GM19023 (cell line): ENCODE results near the gene KIF3A.

ENCODE experiments used
- ATAC-seq: cut with Tn5 transposase; IDR thresholded peaks from one replicate; pipeline ENCODE4 v1.9.1; 2021; ENCODE audit warnings: mild to moderate bottlenecking, moderate library complexity; ENCODE audit not compliant: unreplicated experiment

KIF3A gene

DNA sequence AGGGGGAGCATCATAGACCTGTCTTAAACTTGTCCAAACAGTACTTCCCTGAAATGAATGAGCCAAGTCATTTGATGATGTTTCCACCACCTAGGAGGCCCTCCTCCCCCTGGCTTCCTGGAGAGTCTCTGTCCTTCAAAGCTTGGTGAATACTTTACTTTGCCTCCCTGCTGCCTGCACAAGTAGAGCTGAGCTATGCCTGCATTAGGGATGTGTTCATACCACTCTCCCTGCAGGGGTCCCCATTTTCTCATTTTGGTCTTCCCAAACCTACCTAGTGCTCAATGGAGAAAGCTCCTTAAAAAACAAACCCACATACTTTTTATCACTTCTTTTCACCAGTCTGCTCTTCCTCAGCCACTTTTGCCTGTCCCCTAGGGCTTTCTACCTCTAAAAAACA, 17.6 kb upstream of the KIF3A start:
- no peak for ATAC-seq

DNA sequence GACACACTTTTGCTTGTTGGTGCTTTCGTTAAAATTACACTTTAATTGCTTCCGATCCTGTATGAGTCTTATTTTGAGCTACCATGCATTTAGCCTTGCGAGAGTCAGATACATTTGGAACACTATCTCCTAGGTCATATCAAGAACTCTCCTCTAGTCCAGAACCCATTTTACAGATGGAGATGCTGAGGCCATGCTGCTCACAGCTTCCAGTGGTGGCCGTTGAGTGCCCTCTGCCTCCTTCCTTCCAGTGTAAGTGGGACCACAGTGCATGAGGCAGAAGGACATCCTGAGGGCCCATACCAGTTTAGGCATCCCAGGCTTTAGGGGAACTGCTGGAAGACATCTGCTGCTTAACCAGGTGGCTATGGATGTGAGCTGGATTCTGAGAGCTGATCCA, 16.8 kb upstream of the KIF3A start:
- no peak for ATAC-seq

DNA sequence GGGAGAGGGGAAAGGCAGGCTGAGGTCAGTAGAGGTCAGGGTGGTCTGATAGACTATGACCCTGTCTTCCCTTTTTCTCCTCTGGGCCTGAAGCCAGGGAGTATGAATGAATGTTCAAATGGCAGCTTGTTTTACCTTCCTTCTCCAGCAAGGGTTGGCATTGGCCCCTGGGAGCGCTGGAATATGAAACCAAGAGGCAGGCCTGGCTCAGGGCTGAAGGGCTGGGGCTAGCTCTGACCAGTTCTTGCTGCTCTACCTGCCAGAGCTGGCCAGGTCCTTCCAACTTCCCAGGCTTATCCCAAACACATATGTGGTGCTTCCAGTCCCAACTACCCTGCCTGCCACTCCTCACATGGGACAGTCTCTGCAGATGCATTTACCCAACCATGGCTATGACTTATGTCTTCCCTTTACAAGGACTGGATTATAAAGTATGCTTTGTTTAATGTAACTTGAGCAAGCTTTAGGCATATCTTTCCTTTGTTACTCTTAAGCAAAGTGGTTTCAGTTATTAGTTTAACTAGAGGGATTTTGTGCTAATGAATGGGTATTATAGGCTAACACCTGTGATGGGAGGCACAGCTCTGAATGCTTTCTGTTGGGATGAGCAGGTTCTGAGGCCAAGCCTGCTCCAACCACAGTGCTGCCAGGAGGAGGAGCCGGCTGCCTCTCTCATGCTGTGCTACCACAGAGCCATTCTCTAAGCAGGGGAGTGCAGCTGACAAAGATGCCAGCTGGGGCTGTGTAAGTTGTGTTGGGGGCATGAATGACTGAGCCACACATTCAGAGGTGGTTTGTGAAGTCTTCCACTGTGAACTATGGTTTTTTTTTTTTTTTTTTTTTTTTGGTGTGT, 16.0 kb upstream of the KIF3A start:
- ATAC-seq: no peak

DNA sequence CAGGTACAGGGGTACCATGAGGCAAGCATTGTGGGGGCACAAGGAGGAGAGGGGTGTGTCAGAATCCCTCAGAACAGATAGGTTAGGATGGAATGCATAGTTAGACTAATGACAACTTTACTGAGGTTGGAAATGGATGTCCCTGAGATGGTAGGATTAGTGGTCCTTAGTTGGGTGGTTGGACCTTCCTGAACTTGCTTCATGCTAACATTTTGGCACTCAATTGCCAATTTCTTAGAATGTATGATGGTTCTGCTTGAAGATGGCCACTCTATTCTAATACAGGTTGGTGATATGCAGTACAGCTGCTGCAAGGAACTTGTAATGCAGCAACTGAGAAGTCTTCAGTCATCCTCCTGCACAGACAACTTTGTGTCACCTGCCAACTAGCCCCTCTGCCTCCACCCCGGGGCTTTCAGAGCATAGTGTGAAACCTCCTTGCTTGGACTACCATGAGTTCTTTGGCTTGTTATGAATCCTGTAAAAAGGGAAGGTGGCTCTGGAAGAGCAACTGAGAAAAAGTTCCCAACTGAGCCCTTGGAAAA, 15.3 kb upstream of the KIF3A start:
- ATAC-seq: no peak

DNA sequence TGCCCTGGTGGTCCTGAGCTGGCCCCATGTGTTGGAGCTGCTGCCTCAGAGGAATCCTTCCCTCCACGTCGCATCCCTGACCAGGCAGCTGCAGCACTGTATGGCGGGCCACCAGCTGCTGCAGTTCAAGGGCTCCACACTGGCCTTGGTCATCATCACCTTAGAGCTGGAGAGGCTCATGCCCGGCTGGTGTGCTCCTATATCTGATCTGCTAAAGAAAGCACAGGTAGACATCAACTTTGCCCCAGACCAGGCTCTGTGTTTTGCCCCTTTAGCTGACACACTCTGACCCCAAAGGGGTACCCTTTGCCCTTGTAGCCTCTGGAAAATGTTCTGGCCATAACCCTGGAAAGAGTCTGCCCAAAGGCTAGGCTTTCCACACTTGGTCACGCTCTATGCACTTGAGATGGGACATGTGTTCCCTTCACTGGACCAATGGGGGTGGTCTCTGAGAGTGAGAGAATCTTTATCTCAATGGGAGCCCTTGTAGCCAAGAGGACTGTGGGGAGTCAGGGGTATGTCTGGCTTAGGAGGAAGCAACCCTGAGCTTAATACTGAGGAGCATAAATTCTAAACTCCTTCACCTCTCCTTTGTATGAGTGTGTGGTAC, 14.7 kb upstream of the KIF3A start:
- ATAC-seq: no peak

DNA sequence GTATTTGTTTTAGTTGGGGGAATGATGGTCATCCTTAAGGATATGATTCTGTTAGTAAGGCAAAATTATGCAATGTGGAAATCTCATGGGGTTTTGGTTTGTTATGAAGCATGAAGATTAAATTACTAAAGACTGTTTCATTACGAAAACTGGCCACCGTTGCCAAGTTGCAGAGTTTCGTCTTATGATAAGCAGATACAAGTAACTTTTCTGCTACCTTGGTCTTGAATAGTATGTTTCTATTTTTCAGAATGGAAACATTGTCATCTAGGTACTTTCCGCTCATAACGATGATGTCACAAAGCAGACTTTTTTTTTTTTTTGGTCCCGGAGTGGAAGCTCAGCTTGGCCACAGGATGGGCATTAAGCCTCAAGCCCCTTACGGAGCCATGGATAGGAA, 14.1 kb upstream of the KIF3A start:
- peak; percentile 25 for ATAC-seq

DNA sequence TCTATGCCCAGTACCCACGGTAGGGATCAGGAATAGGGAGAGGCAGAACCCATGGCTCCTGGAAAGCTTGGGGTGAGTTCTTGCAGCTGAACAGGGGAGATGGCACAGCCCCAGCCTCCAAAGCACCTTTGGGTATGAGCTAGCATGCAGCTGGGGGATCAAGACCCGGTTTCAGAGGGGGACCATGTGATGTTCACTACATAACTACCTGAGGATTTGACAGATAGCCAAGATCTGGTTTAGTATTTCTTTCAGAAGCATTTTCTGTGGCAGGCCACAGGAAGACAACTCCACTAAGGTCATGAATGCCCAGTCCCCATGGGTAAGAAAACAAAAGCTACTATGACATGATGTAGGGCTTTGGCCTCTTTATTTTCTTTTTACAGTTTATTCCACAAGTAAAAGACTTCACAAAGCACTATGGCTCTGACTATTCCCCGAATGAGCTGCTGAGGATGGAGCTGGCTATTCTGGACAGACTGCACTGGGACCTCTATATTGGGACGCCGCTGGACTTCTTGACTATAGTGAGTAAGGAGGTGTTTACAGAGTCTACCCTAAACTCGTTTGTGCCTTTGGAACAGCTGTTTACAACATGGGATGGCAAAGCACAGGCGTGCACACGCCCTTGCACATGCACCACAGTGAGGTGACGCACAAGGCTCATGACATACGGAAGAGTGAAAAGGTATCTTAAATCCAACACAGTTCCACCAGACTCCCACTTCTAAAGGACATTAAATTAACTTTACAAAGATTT, 13.3 kb upstream of the KIF3A start:
- ATAC-seq: no peak

DNA sequence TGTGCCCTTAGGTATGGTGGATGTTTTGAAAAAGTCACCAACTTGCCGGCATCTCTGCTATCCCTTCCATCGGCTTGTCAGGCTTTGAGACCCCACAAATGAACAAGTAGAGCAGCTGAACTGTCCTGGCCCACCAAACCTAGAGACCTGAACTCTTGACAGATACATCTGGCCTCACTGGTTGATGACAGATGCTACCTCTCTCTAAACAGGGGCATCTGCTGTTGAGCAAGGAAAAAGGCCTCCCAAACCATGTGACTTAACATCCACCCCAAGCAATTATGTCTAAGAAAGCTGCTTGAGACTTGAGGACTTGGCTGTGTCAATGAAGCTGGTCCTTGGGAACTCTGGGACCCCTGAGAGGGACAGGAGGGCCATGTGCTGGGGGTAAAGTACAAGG, 12.2 kb upstream of the KIF3A start:
- ATAC-seq: no peak

DNA sequence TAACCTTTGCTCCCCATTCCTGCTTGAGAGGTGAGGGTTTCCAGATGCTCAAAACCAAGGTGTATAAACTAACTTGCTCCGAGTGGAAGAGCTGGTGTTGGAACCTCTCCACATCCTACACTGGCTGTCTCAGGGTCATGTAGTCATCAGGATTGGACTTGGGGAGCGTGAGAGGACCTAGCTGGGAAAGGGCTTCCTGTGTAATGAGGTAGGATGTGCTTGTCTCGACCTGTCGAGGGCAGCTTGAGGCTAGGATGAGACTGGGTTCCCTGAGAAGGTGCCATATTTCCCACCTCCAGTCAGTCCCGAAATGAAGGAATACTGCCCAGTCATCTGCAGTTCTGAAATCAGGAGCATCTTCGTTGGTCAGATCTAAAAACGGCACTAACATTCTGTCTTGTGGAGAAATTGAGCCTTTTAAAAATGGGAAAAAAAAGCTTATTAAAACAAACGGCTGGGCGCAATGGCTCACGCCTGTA, 11.2 kb upstream of the KIF3A start:
- ATAC-seq: no peak

DNA sequence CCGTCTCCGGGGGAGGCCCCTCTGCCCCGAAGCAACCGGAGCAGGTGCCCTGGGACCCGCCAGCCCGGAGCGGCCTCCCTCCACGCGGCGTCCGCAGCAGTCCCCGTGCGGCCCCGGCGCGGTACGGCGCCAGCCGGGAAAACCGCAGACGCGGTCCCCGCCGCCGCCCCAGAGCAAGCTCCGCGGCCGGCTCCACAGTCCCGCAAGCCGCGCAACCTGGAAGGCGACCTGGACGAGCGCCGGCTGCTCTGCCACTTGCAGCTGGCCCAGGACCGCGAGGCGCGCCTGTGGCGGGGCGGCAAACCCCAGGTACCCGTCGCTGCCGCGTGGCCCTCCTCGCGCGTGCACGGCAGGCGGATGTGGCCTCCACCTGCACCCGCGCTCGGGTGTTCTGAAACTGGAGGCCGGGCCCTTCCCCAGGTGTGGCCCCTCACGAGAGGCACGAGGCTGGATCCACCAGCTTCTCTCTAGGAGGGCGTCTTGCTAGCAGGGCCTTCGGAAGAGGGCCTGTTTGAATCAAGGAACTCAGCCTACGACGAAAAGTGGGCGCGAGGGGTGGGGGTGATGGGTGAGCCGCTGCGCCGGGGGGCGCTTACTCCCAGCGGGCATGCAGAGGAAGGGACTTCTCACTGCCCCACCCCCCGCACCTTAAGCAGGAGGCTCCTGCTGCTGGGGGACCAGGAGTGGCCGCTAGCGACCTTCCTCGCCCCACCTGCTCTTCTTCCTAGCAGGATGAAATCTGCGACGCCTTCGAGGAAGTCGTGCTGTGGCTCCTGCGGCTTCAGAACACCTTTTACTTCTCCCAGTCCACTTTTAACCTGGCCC, 10.5 kb upstream of the KIF3A start:
- peak; percentile 12 for ATAC-seq

DNA sequence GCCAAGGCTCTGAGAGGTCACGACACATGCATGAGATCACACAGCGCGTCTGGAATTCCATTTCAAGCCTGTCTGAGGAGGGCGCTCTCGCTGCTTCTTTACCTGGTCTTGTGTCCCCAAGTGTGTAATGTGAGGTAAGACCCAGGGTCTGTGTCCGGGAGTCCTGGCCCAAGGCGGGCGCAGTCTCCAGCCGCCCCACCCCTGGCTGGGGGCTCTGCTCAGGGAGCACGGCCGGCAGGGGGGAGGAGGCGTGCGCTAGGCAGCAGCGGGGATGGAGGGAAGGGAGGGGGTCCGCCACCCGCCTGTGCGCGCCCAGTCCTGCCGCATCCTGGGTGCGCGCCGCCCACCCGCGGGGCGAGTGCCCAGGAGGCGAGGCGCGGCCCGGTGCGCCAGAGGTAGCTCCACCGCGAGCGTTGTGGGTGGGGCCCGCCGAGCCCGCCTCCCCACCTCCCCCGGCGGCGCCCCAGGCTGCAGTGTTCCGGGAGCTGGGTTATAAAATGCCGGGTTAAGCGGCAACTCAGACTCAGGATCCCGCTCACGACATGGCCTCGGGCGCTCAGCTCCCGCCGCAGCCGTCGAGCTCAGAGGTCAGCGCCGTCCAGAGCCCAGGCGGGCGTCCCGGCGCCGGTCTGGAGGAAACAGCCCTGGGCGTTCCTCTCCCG, 9.7 kb upstream of the KIF3A start, which contains the start of gene CCNI2:
Gene CCNI2, plus strand, starts transcription at position 473 of the 662 bp plus-strand sequence. Its CDS starts 70 bp downstream, at position 543.
- ATAC-seq: peak; percentile 54

DNA sequence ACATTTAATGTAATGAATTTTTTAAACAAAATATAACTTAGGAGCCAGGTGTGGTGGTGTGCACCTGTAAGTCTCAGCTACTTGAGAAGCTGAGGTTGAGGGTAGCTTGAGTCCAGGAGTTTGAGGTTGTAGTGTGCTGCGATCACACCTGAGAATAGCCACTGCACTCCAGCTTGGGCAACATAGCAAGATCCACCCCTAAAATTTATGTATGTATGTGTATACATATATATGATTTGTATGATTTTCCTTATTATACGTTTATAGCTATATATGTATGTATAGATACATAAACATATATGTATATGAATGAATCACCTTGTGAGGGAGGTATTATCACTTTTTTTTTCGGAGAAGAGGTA, 9.2 kb upstream of the KIF3A start:
- ATAC-seq: no peak

DNA sequence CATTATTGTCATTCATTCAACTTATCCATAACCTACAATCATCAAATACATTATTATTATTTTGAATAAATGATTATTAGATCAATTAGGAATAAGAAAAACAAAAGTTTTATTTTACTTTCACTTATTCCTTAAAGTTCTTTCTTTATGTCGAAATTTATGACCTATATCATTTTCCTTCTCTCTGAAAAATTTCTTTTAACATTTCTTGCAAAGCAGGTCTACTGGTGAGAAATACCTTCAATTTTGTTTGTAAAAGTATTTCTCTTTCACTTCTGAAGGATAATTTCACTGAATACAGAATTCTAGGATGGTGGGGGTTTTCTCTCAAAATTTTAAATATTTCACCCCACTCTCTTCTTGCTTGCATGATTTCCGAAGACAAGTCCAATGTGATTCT, 7.3 kb upstream of the KIF3A start:
- no peak for ATAC-seq

DNA sequence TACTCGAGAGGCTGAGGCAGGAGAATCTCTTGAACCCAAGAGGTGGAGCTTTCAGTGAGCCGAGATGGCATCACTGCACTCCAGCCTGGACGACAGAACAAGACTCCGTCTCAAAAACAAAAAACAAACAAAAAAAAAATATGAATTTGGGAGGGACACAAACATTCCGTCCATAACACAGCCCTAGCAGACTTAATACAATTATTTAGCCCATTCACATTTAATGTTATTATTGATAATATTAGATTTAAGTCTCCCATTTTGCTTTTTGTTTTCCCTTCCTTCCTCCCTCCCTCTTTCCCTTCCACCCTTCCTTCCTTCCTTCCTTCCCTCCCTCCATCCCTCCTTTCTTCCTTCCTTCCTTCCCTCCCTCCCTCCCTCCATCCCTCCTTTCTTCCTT, 5.3 kb upstream of the KIF3A start:
- ATAC-seq: no peak

DNA sequence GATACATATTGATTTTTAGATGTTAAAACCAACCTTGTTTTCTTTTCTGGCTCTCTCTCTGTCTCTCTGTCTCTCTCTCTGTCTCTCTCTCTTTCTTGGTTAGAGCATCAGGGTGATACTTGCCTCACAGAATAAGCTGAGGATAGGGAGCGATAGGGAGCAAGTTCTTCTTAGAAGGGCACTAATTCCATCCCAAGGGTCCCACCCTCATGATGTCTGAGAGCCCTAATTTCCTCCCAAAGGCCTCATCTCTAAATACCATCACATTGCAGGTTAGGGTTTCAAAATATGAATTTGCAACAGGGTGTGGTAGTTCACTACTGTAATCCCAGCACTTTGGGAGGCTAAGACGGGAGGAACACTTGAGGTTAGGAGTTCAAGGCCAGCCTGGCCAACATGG, 4.8 kb upstream of the KIF3A start:
- ATAC-seq: no peak

DNA sequence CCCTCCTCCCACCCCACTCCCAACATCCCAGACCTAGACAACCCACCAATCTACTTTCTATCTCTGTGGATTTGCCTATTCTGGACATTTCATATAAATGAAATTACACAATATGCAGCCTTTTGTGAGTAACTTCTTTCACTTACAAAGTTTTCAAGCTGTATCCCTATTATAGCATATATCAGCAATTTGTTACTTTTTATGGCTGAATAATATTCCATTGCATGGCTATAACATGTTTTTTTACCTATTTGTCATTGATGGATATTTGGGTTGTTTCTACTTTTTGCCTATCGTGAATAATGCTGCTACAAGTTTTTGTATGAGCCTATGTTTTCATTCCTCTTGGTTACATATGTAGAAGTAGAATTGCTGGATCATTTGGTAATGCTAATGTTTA, 1.9 kb upstream of the KIF3A start:
- no peak for ATAC-seq

DNA sequence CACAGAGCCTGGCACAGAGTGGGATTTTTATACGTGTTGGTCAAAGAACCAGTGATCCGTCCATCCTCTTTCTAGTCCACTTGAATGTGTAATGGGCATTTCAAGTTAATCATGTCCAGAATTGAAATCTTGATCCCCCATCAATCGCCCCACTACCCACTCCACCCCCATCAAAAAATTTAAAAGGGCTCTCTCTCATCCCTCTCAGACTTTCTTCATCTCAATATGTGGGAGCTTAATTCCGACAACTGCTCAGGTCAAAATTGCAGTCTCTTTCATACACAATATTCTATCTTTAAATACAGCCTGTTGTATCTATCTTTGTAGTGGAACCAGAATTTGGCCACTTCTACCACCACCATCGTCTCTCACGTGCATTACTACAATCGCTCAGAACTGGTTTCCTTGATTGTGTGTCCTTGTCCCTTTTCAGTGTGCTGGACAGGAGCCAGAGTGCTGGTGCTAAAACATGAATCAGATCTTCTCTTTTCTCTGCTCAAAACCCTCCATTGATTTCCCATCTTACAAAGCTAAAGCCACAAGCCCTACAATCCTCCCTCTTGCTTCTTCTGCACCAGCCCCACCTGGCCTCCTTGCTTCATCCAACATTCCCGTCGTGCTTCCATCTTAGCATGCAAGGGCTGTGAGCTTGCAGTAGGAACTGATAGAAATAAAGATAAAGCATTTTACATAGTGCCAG, 786 bp upstream of the KIF3A start:
- no peak for ATAC-seq

DNA sequence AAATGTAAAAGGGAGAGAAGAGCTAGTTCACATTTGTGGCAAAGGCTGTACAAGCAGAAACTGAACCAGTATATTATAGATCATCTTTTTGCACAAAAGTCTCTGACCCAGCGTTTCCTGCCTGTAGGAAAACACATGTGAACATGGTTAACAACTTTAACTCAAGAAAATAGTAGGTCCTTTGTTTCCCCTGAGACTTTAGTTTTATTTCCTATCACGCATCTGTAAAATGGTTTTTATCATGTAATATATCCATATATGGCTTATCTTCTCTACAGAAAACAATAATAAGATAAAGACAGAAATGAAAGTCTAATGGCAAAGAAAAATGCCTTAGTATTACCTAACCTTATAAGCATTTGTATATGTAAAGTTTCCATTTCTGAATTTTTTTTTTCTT, 2.7 kb downstream of the KIF3A start:
- no peak for ATAC-seq

DNA sequence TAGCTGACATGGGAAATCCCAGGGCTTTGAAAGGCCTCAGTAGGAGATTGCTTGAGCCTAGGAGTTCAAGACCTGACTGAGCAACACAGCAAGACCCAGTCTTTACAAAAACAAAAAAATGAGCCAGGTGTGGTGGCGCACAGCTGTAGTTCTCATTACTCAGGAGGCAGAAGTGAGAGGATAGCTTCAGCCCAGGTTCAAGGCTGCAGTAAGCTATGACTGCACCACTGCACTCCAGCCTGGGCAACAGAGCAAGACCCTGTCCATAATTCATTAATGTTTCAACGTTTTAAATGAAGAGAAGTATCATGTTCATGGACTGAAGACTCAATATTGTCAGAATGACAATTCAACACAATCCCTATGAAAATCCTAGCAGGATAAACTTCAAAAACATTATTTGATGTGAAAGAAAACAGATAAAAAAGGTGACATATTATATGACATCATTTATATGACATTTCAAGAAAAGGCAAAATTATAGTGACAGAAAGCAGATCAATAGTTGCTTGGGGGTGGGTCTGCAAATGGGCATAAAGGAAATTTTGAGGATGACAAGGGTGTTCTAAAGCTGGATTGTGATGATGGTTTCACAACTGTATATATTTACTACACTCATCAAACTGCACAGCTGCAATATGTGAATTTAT, 3.7 kb downstream of the KIF3A start:
- ATAC-seq: no peak
